ENCODE measurements around the gene CLRN2. TPM values are rescaled to one million over a fixed set of nuclear protein-coding genes. Genes with fewer than 3 reads are reported as not detected.

The CLRN2 gene, protein sequence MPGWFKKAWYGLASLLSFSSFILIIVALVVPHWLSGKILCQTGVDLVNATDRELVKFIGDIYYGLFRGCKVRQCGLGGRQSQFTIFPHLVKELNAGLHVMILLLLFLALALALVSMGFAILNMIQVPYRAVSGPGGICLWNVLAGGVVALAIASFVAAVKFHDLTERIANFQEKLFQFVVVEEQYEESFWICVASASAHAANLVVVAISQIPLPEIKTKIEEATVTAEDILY
- not detected for total RNA-seq (ENCODE audit: unreplicated experiment)
- long read RNA-seq = 0 reads

GRCh38 chr4:17514865-17515264 lies at the start of gene CLRN2:
Gene CLRN2, plus strand, starts transcription at chr4:17515165. Its CDS starts 102 bp downstream, at chr4:17515267.
- no peak for TF ChIP-seq CTCF (IDR thresholded peaks at IDR 0.05; ENCODE audit: partially characterized antibody, unreplicated experiment)
- no peak within 1 kb of the TSS for H3K4me3 Mint-ChIP-seq (ENCODE audit: unreplicated experiment)
- peaks cover 4% of the 10 kb centered on the region for H3K9me3 Mint-ChIP-seq (ENCODE audit: unreplicated experiment)
- H3K4me1 Mint-ChIP-seq (ENCODE audit: low read depth, unreplicated experiment) = peaks cover 14% of the 10 kb centered on the region
- DNase-seq = no peak
- peaks cover 2% of the 10 kb centered on the region for H3K27me3 Mint-ChIP-seq (ENCODE audit: unreplicated experiment)
- no peaks in the 10 kb centered on the region for H3K36me3 Mint-ChIP-seq (ENCODE audit: unreplicated experiment)
- no peak within 1 kb of the TSS for H3K27ac Mint-ChIP-seq (ENCODE audit: unreplicated experiment)

DNA sequence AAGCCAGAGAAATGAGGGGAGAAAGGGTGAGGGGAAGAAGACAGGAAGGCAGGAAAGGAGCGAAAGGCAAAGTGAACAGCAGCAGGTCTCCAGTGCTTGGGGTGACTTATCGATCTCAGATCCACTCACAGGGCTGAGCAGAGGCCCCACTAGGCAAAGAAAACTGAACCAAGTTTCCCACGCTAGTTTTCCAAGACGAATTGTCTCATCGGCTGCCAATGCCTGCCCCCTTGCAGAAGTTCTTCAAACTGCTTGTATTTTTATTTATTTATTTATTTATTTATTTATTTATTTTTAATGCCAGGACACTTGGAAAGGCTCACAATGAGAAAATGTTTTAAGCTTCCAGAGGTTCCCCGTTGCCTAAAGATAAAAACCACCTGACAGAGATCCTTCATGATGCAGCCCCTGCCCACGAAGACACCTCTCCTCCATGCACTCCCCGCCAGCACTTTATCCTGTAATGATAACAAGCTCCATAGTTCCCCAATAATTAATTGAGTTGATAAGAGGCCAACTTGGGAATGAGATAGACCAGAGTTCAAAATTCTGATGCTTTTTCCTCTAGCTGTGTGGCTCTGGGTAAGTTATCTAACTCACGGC lies 46.2 kb upstream of the CLRN2 start:
- no peak overlapping the region for H3K4me3 Mint-ChIP-seq (ENCODE audit: unreplicated experiment)
- H3K36me3 Mint-ChIP-seq (ENCODE audit: unreplicated experiment) = no peaks in the 10 kb centered on the region
- H3K27ac Mint-ChIP-seq (ENCODE audit: unreplicated experiment) = no peak overlapping the region
- peak; percentile 21 for DNase-seq
- no peaks in the 10 kb centered on the region for H3K4me1 Mint-ChIP-seq (ENCODE audit: low read depth, unreplicated experiment)
- peak; percentile 84 for TF ChIP-seq CTCF (IDR thresholded peaks at IDR 0.05; ENCODE audit: partially characterized antibody, unreplicated experiment)
- H3K9me3 Mint-ChIP-seq (ENCODE audit: unreplicated experiment) = peaks cover 5% of the 10 kb centered on the region
- H3K27me3 Mint-ChIP-seq (ENCODE audit: unreplicated experiment) = peaks cover 1% of the 10 kb centered on the region

DNA sequence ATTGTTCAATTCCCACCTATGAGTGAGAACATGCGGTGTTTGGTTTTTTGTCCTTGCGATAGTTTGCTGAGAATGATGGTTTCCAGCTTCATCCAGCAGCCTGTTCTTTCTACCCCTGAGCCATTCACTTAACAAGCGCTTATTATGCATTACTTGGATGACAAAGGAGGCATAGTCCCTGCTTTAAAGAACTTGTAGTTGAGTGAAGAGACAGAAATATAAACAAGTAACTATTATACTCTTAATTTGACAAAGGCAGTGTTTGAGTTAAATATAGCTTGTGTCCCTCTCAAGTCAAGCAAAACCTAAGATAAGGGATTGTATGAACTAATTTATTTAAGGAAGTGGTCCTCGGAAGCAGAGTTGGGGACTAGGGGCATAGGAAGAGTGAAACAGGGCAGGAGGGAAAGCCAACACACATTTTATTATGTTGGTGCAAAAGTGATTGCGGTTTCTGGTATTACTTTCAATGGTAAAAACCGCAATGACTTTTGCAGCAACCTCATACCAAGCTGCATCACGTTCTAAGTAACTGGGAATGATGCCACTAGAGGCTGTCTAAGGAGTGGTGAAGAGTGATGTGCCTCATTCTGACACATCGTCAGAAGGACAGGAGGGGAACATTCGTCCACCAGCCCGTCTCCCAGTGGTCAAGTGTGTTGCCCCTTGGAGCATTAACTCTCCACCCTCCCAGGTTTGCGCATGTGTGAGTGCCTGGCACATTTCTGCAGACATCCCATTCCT lies 44.9 kb upstream of the CLRN2 start:
- Mint-ChIP-seq H3K9me3 (ENCODE audit: unreplicated experiment) (peaks cover 5% of the 10 kb centered on the region), H3K27ac (ENCODE audit: unreplicated experiment) (no peak overlapping the region), H3K4me3 (ENCODE audit: unreplicated experiment) (no peak overlapping the region), H3K4me1 (ENCODE audit: low read depth, unreplicated experiment) (no peaks in the 10 kb centered on the region), H3K27me3 (ENCODE audit: unreplicated experiment) (peaks cover 1% of the 10 kb centered on the region), H3K36me3 (ENCODE audit: unreplicated experiment) (no peaks in the 10 kb centered on the region)
- no peak for DNase-seq
- TF ChIP-seq CTCF (IDR thresholded peaks at IDR 0.05; ENCODE audit: partially characterized antibody, unreplicated experiment) = no peak

DNA sequence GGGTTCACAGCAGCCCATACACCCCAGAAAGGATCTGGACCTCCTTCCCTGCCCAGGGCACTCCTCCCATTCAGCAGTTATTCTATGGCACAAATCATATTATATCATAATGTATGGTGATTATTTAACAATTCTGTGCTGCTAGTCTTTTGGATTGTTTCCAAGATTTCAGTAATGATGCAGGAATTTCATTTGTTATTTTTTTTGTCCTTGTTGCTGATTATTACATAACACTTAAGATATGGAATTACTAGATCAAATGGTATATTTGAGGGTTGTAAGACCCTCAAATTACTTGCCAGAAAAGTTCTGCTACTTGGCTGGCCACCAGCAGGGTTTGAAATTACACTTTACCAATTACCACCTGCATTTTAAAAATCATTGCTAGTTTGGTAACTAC lies 39.5 kb upstream of the CLRN2 start:
- no peaks in the 10 kb centered on the region for H3K36me3 Mint-ChIP-seq (ENCODE audit: unreplicated experiment)
- peaks cover 7% of the 10 kb centered on the region for H3K27me3 Mint-ChIP-seq (ENCODE audit: unreplicated experiment)
- H3K4me3 Mint-ChIP-seq (ENCODE audit: unreplicated experiment) = no peak overlapping the region
- H3K9me3 Mint-ChIP-seq (ENCODE audit: unreplicated experiment) = peaks cover 3% of the 10 kb centered on the region
- no peak for DNase-seq
- TF ChIP-seq CTCF (IDR thresholded peaks at IDR 0.05; ENCODE audit: partially characterized antibody, unreplicated experiment) = no peak
- H3K4me1 Mint-ChIP-seq (ENCODE audit: low read depth, unreplicated experiment) = peaks cover 18% of the 10 kb centered on the region
- no peak overlapping the region for H3K27ac Mint-ChIP-seq (ENCODE audit: unreplicated experiment)
